ENCODE results near the gene PTCD2.

The PTCD2 gene

GRCh38 chr5:72364171-72364570 is 44.0 kb downstream of the PTCD2 start:
- H3K9ac ChIP-seq (ENCODE audit: low read depth, low read length, poor library complexity, severe bottlenecking): no peak overlapping the region
- no peaks in the 10 kb centered on the region for H3K27me3 ChIP-seq (ENCODE audit: insufficient read depth, low read length, poor library complexity, severe bottlenecking)
- no peak overlapping the region for H3K4me3 ChIP-seq (ENCODE audit: low read length, poor library complexity, severe bottlenecking)
- H3K4me2 ChIP-seq (ENCODE audit: low read depth, low read length, poor library complexity, severe bottlenecking): no peak overlapping the region
- no peaks in the 10 kb centered on the region for H3K79me2 ChIP-seq (ENCODE audit: insufficient read depth, low read length)
- H3K9me3 ChIP-seq (ENCODE audit: insufficient read depth, low read depth, low read length): no peaks in the 10 kb centered on the region
- H3K9me2 ChIP-seq (replicated peaks; ENCODE audit: low read depth, low read length): no peaks in the 10 kb centered on the region
- no peak for TF ChIP-seq CTCF (conservative IDR thresholded peaks at IDR 0.05; ENCODE audit: low read length)
- no peak for TF ChIP-seq EZH2phosphoT487 (IDR thresholded peaks at IDR 0.05; ENCODE audit: borderline replicate concordance)
- H3K4me1 ChIP-seq (ENCODE audit: insufficient read depth, low read length, poor library complexity, severe bottlenecking): no peaks in the 10 kb centered on the region
- no peaks in the 10 kb centered on the region for H3F3A ChIP-seq (ENCODE audit: low read depth)
- H3K36me3 ChIP-seq (ENCODE audit: insufficient read depth, low read length): peaks cover 4% of the 10 kb centered on the region; the same call in 1 of the 2 replicates
- H2AFZ ChIP-seq (ENCODE audit: low read length): no peak overlapping the region
- H4K20me1 ChIP-seq (ENCODE audit: insufficient read depth, low read length, poor library complexity, severe bottlenecking): no peaks in the 10 kb centered on the region

GRCh38 chr5:72364951-72365350 is 44.8 kb downstream of the PTCD2 start:
- no peaks in the 10 kb centered on the region for H3K9me3 ChIP-seq (ENCODE audit: insufficient read depth, low read depth, low read length)
- no peaks in the 10 kb centered on the region for H3K4me1 ChIP-seq (ENCODE audit: insufficient read depth, low read length, poor library complexity, severe bottlenecking)
- TF ChIP-seq EZH2phosphoT487 (IDR thresholded peaks at IDR 0.05; ENCODE audit: borderline replicate concordance) (no peak), CTCF (conservative IDR thresholded peaks at IDR 0.05; ENCODE audit: low read length) (no peak)
- H4K20me1 ChIP-seq (ENCODE audit: insufficient read depth, low read length, poor library complexity, severe bottlenecking): no peaks in the 10 kb centered on the region
- no peaks in the 10 kb centered on the region for H3K9me2 ChIP-seq (replicated peaks; ENCODE audit: low read depth, low read length)
- no peaks in the 10 kb centered on the region for H3K27me3 ChIP-seq (ENCODE audit: insufficient read depth, low read length, poor library complexity, severe bottlenecking)
- H3K36me3 ChIP-seq (ENCODE audit: insufficient read depth, low read length): no peaks in the 10 kb centered on the region
- no peaks in the 10 kb centered on the region for H3K79me2 ChIP-seq (ENCODE audit: insufficient read depth, low read length)
- no peak overlapping the region for H3K4me2 ChIP-seq (ENCODE audit: low read depth, low read length, poor library complexity, severe bottlenecking)
- no peak overlapping the region for H3K4me3 ChIP-seq (ENCODE audit: low read length, poor library complexity, severe bottlenecking)
- H3F3A ChIP-seq (ENCODE audit: low read depth): no peaks in the 10 kb centered on the region
- no peak overlapping the region for H2AFZ ChIP-seq (ENCODE audit: low read length)
- H3K9ac ChIP-seq (ENCODE audit: low read depth, low read length, poor library complexity, severe bottlenecking): no peak overlapping the region

- Histone ChIP-seq H3K4me2 (ENCODE audit: low read depth, low read length, poor library complexity, severe bottlenecking) (no peak overlapping the region), H3K9me2 (replicated peaks; ENCODE audit: low read depth, low read length) (no peaks in the 10 kb centered on the region), H3K27me3 (ENCODE audit: insufficient read depth, low read length, poor library complexity, severe bottlenecking) (no peaks in the 10 kb centered on the region), H3K9ac (ENCODE audit: low read depth, low read length, poor library complexity, severe bottlenecking) (no peak overlapping the region), H3K4me1 (ENCODE audit: insufficient read depth, low read length, poor library complexity, severe bottlenecking) (no peaks in the 10 kb centered on the region), H4K20me1 (ENCODE audit: insufficient read depth, low read length, poor library complexity, severe bottlenecking) (no peaks in the 10 kb centered on the region), H2AFZ (ENCODE audit: low read length) (no peak overlapping the region), H3K9me3 (ENCODE audit: insufficient read depth, low read depth, low read length) (no peaks in the 10 kb centered on the region), H3F3A (ENCODE audit: low read depth) (no peaks in the 10 kb centered on the region), H3K79me2 (ENCODE audit: insufficient read depth, low read length) (no peaks in the 10 kb centered on the region), H3K4me3 (ENCODE audit: low read length, poor library complexity, severe bottlenecking) (no peak overlapping the region), H3K36me3 (ENCODE audit: insufficient read depth, low read length) (no peaks in the 10 kb centered on the region)
- TF ChIP-seq CTCF (conservative IDR thresholded peaks at IDR 0.05; ENCODE audit: low read length) (peak; percentile 80), EZH2phosphoT487 (IDR thresholded peaks at IDR 0.05; ENCODE audit: borderline replicate concordance) (no peak)
Measured at GRCh38 chr5:72366324-72366976, 46.3 kb downstream of the PTCD2 start.
